GM12891 (cell line): Measurements from ENCODE around the gene NFKBIA.

Source experiments
- POLR2A ChIP-seq: IDR thresholded peaks from 2 replicates; pipeline ENCODE4 v1.6.1; 2011; ENCODE audit warnings: low read depth, low read length, control low read depth
- POLR2AphosphoS5 ChIP-seq: IDR thresholded peaks from 2 replicates; pipeline ENCODE4 v1.6.1; 2011; ENCODE audit warnings: low read depth, low read length, control low read depth
- POU2F2 ChIP-seq: IDR thresholded peaks from 2 replicates; pipeline ENCODE4 v1.6.1; 2011; ENCODE audit warnings: low read depth, mild to moderate bottlenecking, control low read depth, low read length, moderate library complexity
- SPI1 ChIP-seq: IDR thresholded peaks from 2 replicates; pipeline ENCODE4 v1.6.1; 2011; ENCODE audit warnings: low read depth, low read length, control low read depth
- TAF1 ChIP-seq: IDR thresholded peaks from 2 replicates; pipeline ENCODE4 v1.6.1; 2011; ENCODE audit warnings: low read depth, low read length, control low read depth

DNA sequence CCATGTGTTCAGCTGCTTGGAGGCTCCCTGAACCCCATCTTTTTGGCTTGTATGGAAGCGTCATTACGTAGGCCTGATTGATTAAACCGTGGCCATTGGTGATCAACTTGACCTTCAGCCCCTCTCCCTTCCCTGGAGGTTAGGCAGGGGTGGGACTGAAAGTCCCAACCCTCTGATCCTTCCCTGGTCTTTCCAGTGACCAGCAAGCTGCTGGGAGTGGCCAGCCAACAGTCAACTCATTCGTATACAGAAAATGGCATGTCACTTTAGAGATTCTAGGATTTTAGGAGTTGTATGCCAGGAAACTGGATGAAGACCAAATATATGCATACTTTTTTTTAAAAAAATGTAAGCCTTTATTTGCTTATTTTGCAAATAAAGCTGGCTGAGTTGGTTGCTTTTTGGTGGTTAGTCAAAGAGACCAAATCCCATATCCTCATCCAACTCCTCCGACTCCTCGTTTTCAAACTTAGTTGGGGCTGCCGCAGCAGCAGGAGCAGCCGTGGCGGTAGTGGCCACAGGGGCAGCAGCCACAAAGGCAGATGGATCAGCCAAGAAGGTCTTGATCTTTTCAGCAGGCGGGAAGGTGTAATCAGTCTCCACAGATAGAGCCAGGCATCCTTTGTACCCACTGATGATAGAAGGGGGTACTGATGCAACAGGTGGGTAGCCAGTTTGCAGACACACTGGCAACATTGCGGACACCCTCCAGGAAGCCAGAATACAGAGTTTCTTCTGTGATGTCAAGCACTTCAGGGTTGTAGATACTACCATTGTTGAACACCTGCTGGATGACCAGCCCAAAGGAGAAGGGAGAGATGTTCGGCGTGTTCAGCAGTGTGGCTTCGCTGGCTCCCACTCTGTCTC lies 16.6 kb downstream of the NFKBIA start:
- TF ChIP-seq POLR2A (no peak), SPI1 (no peak), POLR2AphosphoS5 (no peak), TAF1 (no peak), POU2F2 (no peak)
